ENCODE measurements around the gene VILL. TPM values are rescaled to one million over a fixed set of nuclear protein-coding genes. Genes with fewer than 3 reads are reported as not detected.

Gene VILL
- total and polyA plus RNA-seq, 2 of the 8 experiments (the other 6 are each of a cell fraction or from before 2014, with no cell fraction given): 4.1 to 4.2 TPM

GRCh38 chr3:37989821-37990480 lies 635 bp upstream of the VILL start (continued):
- TF ChIP-seq, protein P1, sequence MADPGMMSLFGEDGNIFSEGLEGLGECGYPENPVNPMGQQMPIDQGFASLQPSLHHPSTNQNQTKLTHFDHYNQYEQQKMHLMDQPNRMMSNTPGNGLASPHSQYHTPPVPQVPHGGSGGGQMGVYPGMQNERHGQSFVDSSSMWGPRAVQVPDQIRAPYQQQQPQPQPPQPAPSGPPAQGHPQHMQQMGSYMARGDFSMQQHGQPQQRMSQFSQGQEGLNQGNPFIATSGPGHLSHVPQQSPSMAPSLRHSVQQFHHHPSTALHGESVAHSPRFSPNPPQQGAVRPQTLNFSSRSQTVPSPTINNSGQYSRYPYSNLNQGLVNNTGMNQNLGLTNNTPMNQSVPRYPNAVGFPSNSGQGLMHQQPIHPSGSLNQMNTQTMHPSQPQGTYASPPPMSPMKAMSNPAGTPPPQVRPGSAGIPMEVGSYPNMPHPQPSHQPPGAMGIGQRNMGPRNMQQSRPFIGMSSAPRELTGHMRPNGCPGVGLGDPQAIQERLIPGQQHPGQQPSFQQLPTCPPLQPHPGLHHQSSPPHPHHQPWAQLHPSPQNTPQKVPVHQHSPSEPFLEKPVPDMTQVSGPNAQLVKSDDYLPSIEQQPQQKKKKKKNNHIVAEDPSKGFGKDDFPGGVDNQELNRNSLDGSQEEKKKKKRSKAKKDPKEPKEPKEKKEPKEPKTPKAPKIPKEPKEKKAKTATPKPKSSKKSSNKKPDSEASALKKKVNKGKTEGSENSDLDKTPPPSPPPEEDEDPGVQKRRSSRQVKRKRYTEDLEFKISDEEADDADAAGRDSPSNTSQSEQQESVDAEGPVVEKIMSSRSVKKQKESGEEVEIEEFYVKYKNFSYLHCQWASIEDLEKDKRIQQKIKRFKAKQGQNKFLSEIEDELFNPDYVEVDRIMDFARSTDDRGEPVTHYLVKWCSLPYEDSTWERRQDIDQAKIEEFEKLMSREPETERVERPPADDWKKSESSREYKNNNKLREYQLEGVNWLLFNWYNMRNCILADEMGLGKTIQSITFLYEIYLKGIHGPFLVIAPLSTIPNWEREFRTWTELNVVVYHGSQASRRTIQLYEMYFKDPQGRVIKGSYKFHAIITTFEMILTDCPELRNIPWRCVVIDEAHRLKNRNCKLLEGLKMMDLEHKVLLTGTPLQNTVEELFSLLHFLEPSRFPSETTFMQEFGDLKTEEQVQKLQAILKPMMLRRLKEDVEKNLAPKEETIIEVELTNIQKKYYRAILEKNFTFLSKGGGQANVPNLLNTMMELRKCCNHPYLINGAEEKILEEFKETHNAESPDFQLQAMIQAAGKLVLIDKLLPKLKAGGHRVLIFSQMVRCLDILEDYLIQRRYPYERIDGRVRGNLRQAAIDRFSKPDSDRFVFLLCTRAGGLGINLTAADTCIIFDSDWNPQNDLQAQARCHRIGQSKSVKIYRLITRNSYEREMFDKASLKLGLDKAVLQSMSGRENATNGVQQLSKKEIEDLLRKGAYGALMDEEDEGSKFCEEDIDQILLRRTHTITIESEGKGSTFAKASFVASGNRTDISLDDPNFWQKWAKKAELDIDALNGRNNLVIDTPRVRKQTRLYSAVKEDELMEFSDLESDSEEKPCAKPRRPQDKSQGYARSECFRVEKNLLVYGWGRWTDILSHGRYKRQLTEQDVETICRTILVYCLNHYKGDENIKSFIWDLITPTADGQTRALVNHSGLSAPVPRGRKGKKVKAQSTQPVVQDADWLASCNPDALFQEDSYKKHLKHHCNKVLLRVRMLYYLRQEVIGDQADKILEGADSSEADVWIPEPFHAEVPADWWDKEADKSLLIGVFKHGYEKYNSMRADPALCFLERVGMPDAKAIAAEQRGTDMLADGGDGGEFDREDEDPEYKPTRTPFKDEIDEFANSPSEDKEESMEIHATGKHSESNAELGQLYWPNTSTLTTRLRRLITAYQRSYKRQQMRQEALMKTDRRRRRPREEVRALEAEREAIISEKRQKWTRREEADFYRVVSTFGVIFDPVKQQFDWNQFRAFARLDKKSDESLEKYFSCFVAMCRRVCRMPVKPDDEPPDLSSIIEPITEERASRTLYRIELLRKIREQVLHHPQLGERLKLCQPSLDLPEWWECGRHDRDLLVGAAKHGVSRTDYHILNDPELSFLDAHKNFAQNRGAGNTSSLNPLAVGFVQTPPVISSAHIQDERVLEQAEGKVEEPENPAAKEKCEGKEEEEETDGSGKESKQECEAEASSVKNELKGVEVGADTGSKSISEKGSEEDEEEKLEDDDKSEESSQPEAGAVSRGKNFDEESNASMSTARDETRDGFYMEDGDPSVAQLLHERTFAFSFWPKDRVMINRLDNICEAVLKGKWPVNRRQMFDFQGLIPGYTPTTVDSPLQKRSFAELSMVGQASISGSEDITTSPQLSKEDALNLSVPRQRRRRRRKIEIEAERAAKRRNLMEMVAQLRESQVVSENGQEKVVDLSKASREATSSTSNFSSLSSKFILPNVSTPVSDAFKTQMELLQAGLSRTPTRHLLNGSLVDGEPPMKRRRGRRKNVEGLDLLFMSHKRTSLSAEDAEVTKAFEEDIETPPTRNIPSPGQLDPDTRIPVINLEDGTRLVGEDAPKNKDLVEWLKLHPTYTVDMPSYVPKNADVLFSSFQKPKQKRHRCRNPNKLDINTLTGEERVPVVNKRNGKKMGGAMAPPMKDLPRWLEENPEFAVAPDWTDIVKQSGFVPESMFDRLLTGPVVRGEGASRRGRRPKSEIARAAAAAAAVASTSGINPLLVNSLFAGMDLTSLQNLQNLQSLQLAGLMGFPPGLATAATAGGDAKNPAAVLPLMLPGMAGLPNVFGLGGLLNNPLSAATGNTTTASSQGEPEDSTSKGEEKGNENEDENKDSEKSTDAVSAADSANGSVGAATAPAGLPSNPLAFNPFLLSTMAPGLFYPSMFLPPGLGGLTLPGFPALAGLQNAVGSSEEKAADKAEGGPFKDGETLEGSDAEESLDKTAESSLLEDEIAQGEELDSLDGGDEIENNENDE (IDR thresholded peaks at IDR 0.05; ENCODE audit: insufficient replicate concordance, low read length): no peak
- TF ChIP-seq, protein P2, sequence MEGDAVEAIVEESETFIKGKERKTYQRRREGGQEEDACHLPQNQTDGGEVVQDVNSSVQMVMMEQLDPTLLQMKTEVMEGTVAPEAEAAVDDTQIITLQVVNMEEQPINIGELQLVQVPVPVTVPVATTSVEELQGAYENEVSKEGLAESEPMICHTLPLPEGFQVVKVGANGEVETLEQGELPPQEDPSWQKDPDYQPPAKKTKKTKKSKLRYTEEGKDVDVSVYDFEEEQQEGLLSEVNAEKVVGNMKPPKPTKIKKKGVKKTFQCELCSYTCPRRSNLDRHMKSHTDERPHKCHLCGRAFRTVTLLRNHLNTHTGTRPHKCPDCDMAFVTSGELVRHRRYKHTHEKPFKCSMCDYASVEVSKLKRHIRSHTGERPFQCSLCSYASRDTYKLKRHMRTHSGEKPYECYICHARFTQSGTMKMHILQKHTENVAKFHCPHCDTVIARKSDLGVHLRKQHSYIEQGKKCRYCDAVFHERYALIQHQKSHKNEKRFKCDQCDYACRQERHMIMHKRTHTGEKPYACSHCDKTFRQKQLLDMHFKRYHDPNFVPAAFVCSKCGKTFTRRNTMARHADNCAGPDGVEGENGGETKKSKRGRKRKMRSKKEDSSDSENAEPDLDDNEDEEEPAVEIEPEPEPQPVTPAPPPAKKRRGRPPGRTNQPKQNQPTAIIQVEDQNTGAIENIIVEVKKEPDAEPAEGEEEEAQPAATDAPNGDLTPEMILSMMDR (IDR thresholded peaks at IDR 0.05; ENCODE audit: control extremely low read depth in 1 of 3, insufficient read depth in 1 of 3, low read depth in 1 of 3, low read length in 3 of 3): no peak
- TF ChIP-seq EGR1 (IDR thresholded peaks at IDR 0.05; ENCODE audit: borderline replicate concordance, low read depth, low read length): no peak
- TF ChIP-seq CREB1 (IDR thresholded peaks at IDR 0.05): no peak
- TF ChIP-seq HDAC6 (IDR thresholded peaks at IDR 0.05; ENCODE audit: low read depth, low read length): no peak
- no peak for TF ChIP-seq KDM4A (IDR thresholded peaks at IDR 0.05; ENCODE audit: low read depth, low read length, severe bottlenecking)
- no peak for TF ChIP-seq CTBP2 (IDR thresholded peaks at IDR 0.05; ENCODE audit: borderline replicate concordance, insufficient read depth, insufficient read length, low read length)
